ES-I3 (cell line): ENCODE results near the gene RERE.
"Not testable (repeated sequence)": the region's sequence is repeated elsewhere in the genome, so short reads cannot be mapped to it uniquely, and the experiment has no call there.

Experiments
- H3K36me3 ChIP-seq: 2 replicates; pipeline ENCODE4 v1.6.1; 2013; ENCODE audit warnings: mild to moderate bottlenecking, low read length, control low read depth, moderate library complexity; ENCODE audit not compliant: insufficient read depth
- H3K4me1 ChIP-seq: 2 replicates; pipeline ENCODE4 v1.6.1; 2013; ENCODE audit warnings: mild to moderate bottlenecking, control low read depth, low read length; ENCODE audit not compliant: insufficient read depth
- H3K9ac ChIP-seq: 2 replicates; pipeline ENCODE4 v1.6.1; 2013; ENCODE audit warnings: low read depth, mild to moderate bottlenecking, low read length, moderate library complexity
- H3K9me3 ChIP-seq: 2 replicates; pipeline ENCODE4 v1.6.1; 2013; ENCODE audit warnings: mild to moderate bottlenecking, low read length, moderate library complexity; ENCODE audit not compliant: control insufficient read depth, insufficient read depth

RERE gene

GRCh38 chr1:8851060-8851459, 33.6 kb upstream of the RERE start:
- H3K9me3 ChIP-seq = no peaks in the 10 kb centered on the region
- H3K36me3 ChIP-seq = no peaks in the 10 kb centered on the region
- no peaks in the 10 kb centered on the region; the same call in 1 of the 2 replicates for H3K4me1 ChIP-seq
- H3K9ac ChIP-seq = no peak overlapping the region

DNA sequence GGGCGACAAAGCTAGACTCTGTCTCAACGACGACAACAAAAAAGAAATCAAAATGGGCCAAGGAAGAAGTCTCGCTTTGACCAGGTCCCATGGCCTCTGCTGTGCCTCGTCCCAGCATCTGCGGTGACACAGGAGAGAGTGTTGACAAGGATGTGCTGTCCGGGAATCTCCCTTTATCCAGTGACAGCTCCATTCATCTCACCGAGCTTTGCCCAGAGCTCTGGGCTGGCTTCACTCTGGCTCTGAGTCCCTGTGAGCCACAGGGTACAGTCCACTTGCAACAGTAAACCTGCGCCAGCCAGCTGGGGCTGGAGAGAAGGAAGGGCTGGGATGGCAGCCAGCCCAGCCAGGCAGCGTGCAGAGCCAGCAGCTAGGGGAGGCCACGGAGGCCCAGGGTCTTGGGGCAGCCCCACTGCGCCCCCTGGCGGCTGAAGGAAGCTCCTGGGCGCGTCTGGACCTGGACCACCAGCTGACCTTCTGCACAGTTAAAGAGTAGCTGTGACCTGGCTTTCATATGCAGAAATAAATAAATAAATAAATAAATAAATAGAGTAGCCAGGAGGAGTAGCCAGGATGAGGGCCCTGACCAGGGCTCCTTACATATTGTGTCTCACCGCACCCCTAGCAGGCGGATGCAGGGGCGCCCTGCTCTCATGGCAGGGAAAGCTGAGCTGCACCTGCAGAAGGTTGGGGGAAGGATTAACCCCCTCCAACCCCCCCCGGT, 31.4 kb upstream of the RERE start:
- no peak overlapping the region for H3K9ac ChIP-seq

GRCh38 chr1:8847990-8848389, 30.6 kb upstream of the RERE start:
- Histone ChIP-seq H3K9me3 (no peaks in the 10 kb centered on the region), H3K9ac (no peak overlapping the region), H3K36me3 (no peaks in the 10 kb centered on the region), H3K4me1 (no peaks in the 10 kb centered on the region; the same call in 1 of the 2 replicates)

More for the DNA sequence above, 31.4 kb upstream of the RERE start:
- Histone ChIP-seq H3K36me3 (no peaks in the 10 kb centered on the region), H3K9me3 (no peaks in the 10 kb centered on the region), H3K4me1 (no peaks in the 10 kb centered on the region; the same call in 1 of the 2 replicates)

DNA sequence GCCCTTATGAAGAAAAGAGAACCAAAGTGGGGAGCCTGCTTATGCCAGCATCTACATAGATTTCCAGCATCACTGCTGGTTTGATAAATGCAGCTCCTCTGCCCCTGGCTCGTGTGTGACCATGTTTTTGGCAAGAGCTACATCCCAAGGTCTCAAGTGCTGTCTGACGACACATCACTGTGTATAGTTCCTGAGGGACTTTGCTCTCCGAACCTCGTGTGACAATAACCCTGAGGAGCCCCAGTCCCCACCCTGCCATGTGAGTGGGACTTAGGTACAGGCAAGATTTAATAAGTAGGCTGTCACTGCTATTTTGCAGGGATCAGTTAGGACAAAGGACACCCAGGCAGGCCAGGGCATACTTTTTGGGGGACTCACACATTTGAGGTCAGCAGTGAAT, 28.8 kb upstream of the RERE start:
- Histone ChIP-seq H3K9ac (no peak overlapping the region), H3K4me1 (no peaks in the 10 kb centered on the region; the same call in 1 of the 2 replicates), H3K9me3 (no peaks in the 10 kb centered on the region), H3K36me3 (no peaks in the 10 kb centered on the region)

DNA sequence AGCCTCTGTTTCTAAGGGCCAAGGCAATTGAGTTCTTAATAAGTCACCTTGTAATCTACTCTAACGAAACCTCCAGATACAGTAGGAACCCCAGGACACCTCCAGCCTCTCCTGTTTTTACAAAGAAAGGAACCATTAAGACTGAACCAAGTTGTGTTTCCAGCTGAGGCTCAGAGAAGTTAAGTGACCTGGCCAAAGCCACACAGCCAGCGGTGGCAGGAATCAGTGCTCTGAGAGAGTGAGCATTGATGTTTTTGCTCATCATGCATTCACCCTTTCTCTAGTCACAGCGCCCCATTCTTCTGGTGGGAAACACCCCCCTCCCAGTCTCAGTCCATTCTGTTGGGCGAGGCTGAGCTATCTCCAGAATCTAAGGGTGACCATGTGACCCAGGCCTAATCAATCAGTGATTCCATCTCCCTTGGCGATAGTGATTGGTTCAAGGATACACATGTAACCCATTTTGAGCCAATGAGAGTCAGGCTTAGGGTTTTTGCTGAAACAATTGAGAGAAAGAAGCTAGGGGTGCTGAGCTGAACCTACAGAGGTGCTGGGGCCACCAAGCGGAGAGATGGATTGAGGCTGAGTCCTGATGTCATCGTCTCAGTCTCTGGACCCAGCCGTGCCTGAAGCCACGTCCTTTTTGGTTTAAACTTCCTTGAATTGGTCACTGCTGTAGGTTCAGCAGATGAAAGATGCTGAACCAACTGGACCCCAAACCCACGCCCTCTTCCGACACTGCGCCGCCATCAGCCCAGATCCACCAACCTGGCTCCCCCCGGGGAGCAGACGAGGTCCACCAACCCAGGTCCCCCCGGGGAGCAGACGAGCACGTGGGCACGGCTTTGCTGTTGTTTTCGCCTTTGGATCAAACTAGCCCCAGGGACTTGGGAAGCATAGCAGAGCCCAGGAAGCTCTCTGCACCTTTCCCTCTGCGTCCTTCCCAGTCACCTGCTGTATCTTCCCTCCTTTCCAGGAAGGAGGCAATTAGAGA, 28.0 kb upstream of the RERE start:
- H3K4me1 ChIP-seq = no peaks in the 10 kb centered on the region; the same call in 1 of the 2 replicates
- H3K36me3 ChIP-seq = no peaks in the 10 kb centered on the region
- H3K9me3 ChIP-seq = no peaks in the 10 kb centered on the region
- H3K9ac ChIP-seq = no peak overlapping the region

GRCh38 chr1:8844501-8845006, 27.1 kb upstream of the RERE start:
- Histone ChIP-seq H3K36me3 (no peaks in the 10 kb centered on the region), H3K9ac (no peak overlapping the region), H3K4me1 (no peaks in the 10 kb centered on the region; the same call in 1 of the 2 replicates), H3K9me3 (no peaks in the 10 kb centered on the region)

DNA sequence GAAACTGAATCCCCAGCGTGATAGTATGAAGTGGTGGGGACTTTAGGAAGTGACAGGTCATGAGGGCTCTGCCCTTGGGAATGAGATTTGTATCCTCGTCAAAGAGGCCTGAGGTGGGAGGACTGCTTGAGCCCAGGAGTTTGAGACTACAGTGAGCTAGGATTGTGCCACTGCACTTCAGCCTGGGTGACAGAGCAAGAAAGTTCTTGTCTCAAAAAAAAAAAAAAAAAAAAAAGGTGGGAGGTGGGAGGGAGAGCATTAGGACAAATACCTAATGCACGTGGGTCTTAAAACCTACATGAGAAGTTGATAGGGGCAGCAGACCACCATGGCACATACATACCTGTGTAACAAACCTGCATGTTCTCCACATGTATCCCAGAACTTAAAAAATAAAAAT, 24.0 kb upstream of the RERE start:
- no peaks in the 10 kb centered on the region for H3K4me1 ChIP-seq
- no peaks in the 10 kb centered on the region for H3K9me3 ChIP-seq
- no peaks in the 10 kb centered on the region for H3K36me3 ChIP-seq
- no peak overlapping the region for H3K9ac ChIP-seq

GRCh38 chr1:8839990-8840389, 22.6 kb upstream of the RERE start:
- Histone ChIP-seq H3K36me3 (no peaks in the 10 kb centered on the region), H3K4me1 (no peaks in the 10 kb centered on the region), H3K9me3 (no peaks in the 10 kb centered on the region), H3K9ac (no peak overlapping the region)

DNA sequence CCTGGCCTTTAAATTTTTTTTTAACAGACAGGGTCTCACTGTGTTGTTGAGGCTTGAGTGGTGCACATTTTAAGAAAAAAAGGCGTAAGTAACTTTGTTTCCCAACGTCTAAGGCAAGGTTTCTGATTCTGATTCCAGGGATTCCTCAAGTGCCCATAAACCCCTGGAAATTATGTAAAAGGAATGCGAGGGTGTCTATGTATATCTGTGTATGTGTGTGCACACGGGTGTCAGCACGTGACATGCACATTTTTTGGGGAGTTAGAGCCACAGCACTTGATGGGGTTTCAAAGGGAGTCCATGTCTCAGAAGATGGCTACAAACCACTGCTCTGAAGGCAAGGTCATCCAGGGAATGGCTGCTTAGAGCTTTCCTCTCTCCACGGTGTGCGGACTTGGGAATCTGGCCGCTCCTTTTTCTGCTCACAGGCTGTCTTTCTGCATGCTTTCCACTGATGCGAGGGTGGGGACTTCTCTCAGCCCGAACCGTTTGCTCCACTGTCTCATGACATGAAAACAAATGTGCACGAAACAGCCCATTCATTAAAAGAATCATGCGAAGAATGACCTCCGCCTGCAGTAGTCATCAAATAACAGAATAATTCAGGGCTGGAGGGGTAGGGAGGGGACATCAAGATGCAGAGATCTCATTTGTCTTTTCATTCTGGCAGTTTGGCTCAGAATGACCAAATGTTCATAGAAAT, 18.7 kb upstream of the RERE start:
- H3K9me3 ChIP-seq = no peaks in the 10 kb centered on the region

GRCh38 chr1:8831340-8831739, 13.9 kb upstream of the RERE start:
- H3K36me3 ChIP-seq = no peaks in the 10 kb centered on the region
- H3K9ac ChIP-seq = no peak overlapping the region
- no peaks in the 10 kb centered on the region for H3K9me3 ChIP-seq
- H3K4me1 ChIP-seq = no peaks in the 10 kb centered on the region

More for the DNA sequence above, 18.7 kb upstream of the RERE start:
- no peaks in the 10 kb centered on the region for H3K36me3 ChIP-seq
- no peaks in the 10 kb centered on the region for H3K4me1 ChIP-seq
- H3K9ac ChIP-seq = no peak overlapping the region

- not testable (repeated sequence) for H3K36me3 ChIP-seq, H3K4me1 ChIP-seq, H3K9ac ChIP-seq, H3K9me3 ChIP-seq
Measured at GRCh38 chr1:8830732-8831131, 13.3 kb upstream of the RERE start.

DNA sequence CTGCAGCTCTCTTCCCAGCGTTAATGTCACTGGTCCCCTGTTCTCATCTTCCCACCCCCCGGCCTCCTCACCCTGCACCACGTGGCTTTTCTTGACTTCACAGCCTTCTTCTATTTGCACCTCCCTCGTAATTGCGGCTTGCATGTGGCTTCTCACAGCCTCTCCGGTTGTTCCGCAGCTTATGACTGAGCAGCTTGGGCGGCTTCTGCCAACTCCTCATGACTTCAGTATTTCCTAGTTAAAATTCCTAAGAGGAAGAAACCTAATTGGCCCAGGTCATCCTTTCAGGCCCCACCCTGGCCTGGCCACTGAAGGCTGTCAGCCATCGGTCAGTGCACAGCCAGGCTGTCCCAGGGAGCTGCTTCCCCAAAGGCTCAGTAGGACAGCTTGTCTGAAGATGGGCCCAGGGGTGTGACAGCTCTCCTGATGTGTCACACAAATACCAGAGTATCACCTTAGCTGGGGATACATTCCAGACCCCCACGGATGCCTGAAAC, 8.6 kb upstream of the RERE start:
- Histone ChIP-seq H3K9ac (no peak overlapping the region), H3K9me3 (no peaks in the 10 kb centered on the region)

DNA sequence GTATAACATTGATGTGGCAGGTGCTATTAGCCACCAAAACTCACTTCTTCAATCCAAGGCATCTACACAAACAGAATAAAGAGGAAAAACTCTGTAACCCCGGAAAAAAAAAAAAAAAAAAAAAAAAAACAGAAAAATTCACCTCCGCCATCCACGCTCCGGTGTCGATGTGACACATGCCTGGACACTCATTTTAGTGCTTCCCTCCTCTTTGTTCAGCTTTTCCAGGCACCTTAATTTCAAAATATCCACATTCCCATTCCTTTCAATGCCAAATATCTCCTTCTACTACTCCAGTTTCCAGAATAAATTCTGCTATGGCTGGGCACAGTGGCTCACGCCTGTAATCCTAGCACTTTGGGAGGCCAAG, 5.8 kb upstream of the RERE start:
- Histone ChIP-seq H3K36me3 (no peaks in the 10 kb centered on the region), H3K9ac (no peak overlapping the region), H3K4me1 (peaks cover 22% of the 10 kb centered on the region), H3K9me3 (no peaks in the 10 kb centered on the region)

More for the DNA sequence above, 8.6 kb upstream of the RERE start:
- Histone ChIP-seq H3K36me3 (no peaks in the 10 kb centered on the region), H3K4me1 (peaks cover 19% of the 10 kb centered on the region)
